Keratinocyte (primary cell): ENCODE results near the gene SDK1. TPM values are rescaled to one million over a fixed set of nuclear protein-coding genes. Genes with fewer than 3 reads are reported as not detected.

Experiments used
- DNase-seq: peaks from one replicate; pipeline ENCODE4 v3.0.0-alpha.2; 2011; ENCODE audit warnings: low read depth, missing footprints, low spot score
- FAIRE-seq: peaks from 2 replicates; lab custom pipeline; 2011; peaks lifted over from hg19 to GRCh38; lab: Jason Lieb, UNC
- H2AFZ ChIP-seq: 2 replicates; pipeline ENCODE4 v1.6.0; 2012; ENCODE audit warnings: low read length, control low read depth, inconsistent platforms; ENCODE audit not compliant: control insufficient read depth
- H3K27ac ChIP-seq: 2 replicates; pipeline ENCODE4 v1.5.1; 2011; ENCODE audit warnings: low read length; ENCODE audit not compliant: control insufficient read depth, insufficient read depth
- H3K27me3 ChIP-seq: 3 replicates; pipeline ENCODE4 v1.6.0; 2011; ENCODE audit warnings: low read length; ENCODE audit not compliant: control insufficient read depth, insufficient read depth; ENCODE audit errors: extremely low read depth
- H3K36me3 ChIP-seq, 2 experiments: 2 replicates in 1 of 2; 3 replicates in 1 of 2; pipeline ENCODE4 v1.5.1; 2011; ENCODE audit warnings: low read length in 2 of 2, mild to moderate bottlenecking in 1 of 2; ENCODE audit not compliant: control insufficient read depth in 2 of 2, insufficient read depth in 2 of 2; ENCODE audit errors: extremely low read depth in 1 of 2
- H3K4me1 ChIP-seq: 3 replicates; pipeline ENCODE4 v1.5.1; 2011; ENCODE audit warnings: low read length; ENCODE audit not compliant: control insufficient read depth, insufficient read depth; ENCODE audit errors: extremely low read depth
- H3K4me2 ChIP-seq: 3 replicates; pipeline ENCODE4 v1.6.0; 2011; ENCODE audit warnings: low read depth, low read length; ENCODE audit not compliant: control insufficient read depth, insufficient read depth; ENCODE audit errors: extremely low read depth
- H3K4me3 ChIP-seq, 3 experiments: fragments of 200-600 bp in 1 of 3; sonication (generic) in 1 of 3; 2 replicates in 2 of 3; 3 replicates in 1 of 3; pipeline ENCODE4 v1.5.1; 2011 to 2016; ENCODE audit warnings: low read length in 3 of 3, mild to moderate bottlenecking in 3 of 3, control low read depth in 2 of 3, inconsistent platforms in 1 of 3, low read depth in 1 of 3, mixed read lengths in 1 of 3, mixed run types in 1 of 3, moderate library complexity in 1 of 3; ENCODE audit not compliant: control insufficient read depth in 2 of 3, insufficient read depth in 2 of 3; ENCODE audit errors: extremely low read depth in 1 of 3
- H3K79me2 ChIP-seq: 2 replicates; pipeline ENCODE4 v1.6.0; 2012; ENCODE audit warnings: low read length; ENCODE audit not compliant: control insufficient read depth, insufficient read depth
- H3K9ac ChIP-seq: 3 replicates; pipeline ENCODE4 v1.6.0; 2011; ENCODE audit warnings: low read length; ENCODE audit not compliant: control insufficient read depth, insufficient read depth; ENCODE audit errors: extremely low read depth
- H3K9me1 ChIP-seq: 3 replicates; pipeline ENCODE4 v1.6.0; 2011; ENCODE audit warnings: low read length; ENCODE audit not compliant: control insufficient read depth, insufficient read depth; ENCODE audit errors: extremely low read depth
- H3K9me3 ChIP-seq: 2 replicates; pipeline ENCODE4 v1.5.1; 2012; ENCODE audit warnings: low read depth, low read length; ENCODE audit not compliant: control insufficient read depth
- H4K20me1 ChIP-seq: 3 replicates; pipeline ENCODE4 v1.6.0; 2011; ENCODE audit warnings: low read length; ENCODE audit not compliant: control insufficient read depth, insufficient read depth; ENCODE audit errors: extremely low read depth
- EZH2 ChIP-seq: IDR thresholded peaks from one replicate; pipeline ENCODE4 v1.6.1; 2012; ENCODE audit warnings: inconsistent platforms, mild to moderate bottlenecking, low read length, moderate library complexity
- dilution Hi-C: fragments of 300-500 bp; cut with MboI; formaldehyde crosslinking; loops from one replicate; pipeline ENCODE4 v1.7.0; 2020; ENCODE audit warnings: low sequenced_read_pairs; ENCODE audit not compliant: extremely low pct_ligation_motif_present
- polyA plus RNA-seq, 5 experiments: library from polyadenylated mRNA; depleted of rRNA in 3 of 5; stranded (reverse) in 3 of 5; stranded (forward) in 1 of 5; unstranded in 1 of 5; fragments of >200 nt; gene quantifications; 1 replicate in 1 of 5; 2 replicates in 3 of 5; 3 replicates in 1 of 5; pipeline versions ENCODE4 v1.2.1 to v1.2.3, GENCODE V29; 2011 to 2012; ENCODE audit warnings: missing spikeins in 2 of 5, low read depth in 1 of 5, low replicate concordance in 1 of 5
- TF ChIP-seq, protein P1 (sequence below), 3 experiments: IDR thresholded peaks in 1 of 3; conservative IDR thresholded peaks in 1 of 3; optimal IDR thresholded peaks in 1 of 3; 2 replicates in 2 of 3; 3 replicates in 1 of 3; pipeline versions ENCODE3 to v1.5.1; 2011; ENCODE audit warnings: low read length in 3 of 3, mild to moderate bottlenecking in 3 of 3, moderate library complexity in 2 of 3, control low read depth in 1 of 3, inconsistent platforms in 1 of 3; ENCODE audit not compliant: insufficient read depth in 2 of 3; ENCODE audit errors: extremely low read depth in 1 of 3

SDK1 gene
- polyA plus RNA-seq, 1 donor (not counting 4 experiments of a cell fraction or from before 2014, with no cell fraction given): 0.66 TPM

DNA sequence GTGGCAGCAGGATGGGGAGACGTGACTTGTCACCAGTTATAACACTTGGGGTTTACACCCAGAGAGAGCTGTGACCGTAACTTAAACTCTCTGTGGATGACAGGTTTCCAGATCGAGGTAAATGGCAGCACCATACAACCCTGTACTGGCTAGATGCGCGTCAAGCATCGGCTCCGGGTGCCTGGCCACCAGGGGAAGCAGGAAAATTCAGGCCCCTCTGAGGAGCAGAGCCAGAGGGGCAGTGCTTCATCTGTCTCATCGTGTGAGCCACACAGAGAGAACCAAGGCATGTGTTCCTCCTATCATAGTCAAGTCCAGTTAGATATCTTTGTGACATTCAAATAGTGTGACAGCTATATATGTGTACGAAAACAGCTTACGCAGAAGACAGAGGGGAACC, 728.9 kb downstream of the SDK1 start:
- dilution Hi-C loops: no loop called here
- FAIRE-seq: no peak
- DNase-seq: no peak
- Histone ChIP-seq H2AFZ (no peak overlapping the region), H3K4me2 (no peak overlapping the region), H3K79me2 (no peaks in the 10 kb centered on the region), H3K36me3 (no peaks in the 10 kb centered on the region), H3K9ac (no peak overlapping the region), H3K9me3 (no peaks in the 10 kb centered on the region), H3K9me1 (no peaks in the 10 kb centered on the region), H3K4me1 (no peaks in the 10 kb centered on the region), H4K20me1 (no peaks in the 10 kb centered on the region), H3K4me3 (no peak overlapping the region), H3K27ac (no peak overlapping the region), H3K27me3 (no peaks in the 10 kb centered on the region)
- no peak for TF ChIP-seq EZH2
- TF ChIP-seq, protein P1, sequence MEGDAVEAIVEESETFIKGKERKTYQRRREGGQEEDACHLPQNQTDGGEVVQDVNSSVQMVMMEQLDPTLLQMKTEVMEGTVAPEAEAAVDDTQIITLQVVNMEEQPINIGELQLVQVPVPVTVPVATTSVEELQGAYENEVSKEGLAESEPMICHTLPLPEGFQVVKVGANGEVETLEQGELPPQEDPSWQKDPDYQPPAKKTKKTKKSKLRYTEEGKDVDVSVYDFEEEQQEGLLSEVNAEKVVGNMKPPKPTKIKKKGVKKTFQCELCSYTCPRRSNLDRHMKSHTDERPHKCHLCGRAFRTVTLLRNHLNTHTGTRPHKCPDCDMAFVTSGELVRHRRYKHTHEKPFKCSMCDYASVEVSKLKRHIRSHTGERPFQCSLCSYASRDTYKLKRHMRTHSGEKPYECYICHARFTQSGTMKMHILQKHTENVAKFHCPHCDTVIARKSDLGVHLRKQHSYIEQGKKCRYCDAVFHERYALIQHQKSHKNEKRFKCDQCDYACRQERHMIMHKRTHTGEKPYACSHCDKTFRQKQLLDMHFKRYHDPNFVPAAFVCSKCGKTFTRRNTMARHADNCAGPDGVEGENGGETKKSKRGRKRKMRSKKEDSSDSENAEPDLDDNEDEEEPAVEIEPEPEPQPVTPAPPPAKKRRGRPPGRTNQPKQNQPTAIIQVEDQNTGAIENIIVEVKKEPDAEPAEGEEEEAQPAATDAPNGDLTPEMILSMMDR (optimal IDR thresholded peaks at IDR 0.05 in 1 of 3, IDR thresholded peaks at IDR 0.05 in 1 of 3, conservative IDR thresholded peaks at IDR 0.05 in 1 of 3; ENCODE audit: extremely low read depth in 1 of 3, insufficient read depth in 2 of 3, low read length in 3 of 3): no peak

DNA sequence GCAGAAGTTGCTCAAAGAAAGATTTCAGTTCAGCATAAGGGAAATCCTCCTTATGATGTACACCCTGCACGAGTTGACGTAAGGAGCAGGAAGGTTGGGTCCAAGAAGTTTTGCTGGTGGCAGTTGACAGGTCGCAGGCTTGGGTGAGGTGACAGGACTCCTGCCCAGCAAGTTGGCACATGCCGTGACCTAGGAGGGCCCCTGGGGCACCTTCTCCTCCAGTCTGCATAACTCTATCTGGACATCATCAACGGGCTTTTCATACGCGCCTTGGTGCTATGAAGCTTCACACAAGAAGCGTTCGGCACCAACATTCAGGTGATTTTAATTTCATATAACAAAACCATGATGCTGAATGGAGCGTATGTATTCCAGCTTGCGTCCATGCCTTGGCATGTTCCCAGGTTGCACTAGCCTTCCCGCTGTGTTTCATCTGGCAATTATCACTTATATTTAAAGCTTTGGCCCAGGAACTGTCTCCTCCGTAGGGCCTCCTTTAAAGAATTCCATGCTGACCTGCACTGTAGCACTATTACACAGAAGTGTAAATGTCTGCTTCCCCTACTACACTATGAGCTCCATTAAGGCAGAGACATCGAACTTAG, 729.4 kb downstream of the SDK1 start:
- FAIRE-seq: no peak
- Histone ChIP-seq H3K4me3 (no peak overlapping the region), H2AFZ (no peak overlapping the region), H3K9me3 (no peaks in the 10 kb centered on the region), H3K79me2 (no peaks in the 10 kb centered on the region), H3K27me3 (no peaks in the 10 kb centered on the region), H3K27ac (no peak overlapping the region), H3K9ac (no peak overlapping the region), H3K4me1 (no peaks in the 10 kb centered on the region), H3K9me1 (no peaks in the 10 kb centered on the region), H4K20me1 (no peaks in the 10 kb centered on the region), H3K4me2 (no peak overlapping the region), H3K36me3 (no peaks in the 10 kb centered on the region)
- dilution Hi-C loops: no loop called here
- DNase-seq: no peak
- TF ChIP-seq, protein P1 (optimal IDR thresholded peaks at IDR 0.05 in 1 of 3, IDR thresholded peaks at IDR 0.05 in 1 of 3, conservative IDR thresholded peaks at IDR 0.05 in 1 of 3; ENCODE audit: extremely low read depth in 1 of 3, insufficient read depth in 2 of 3, low read length in 3 of 3): no peak
- TF ChIP-seq EZH2: no peak
